ENCODE data around the gene CSNK2A3. TPM values are rescaled to one million over a fixed set of nuclear protein-coding genes. Genes with fewer than 3 reads are reported as not detected.

CSNK2A3 gene
- total and polyA plus RNA-seq, 10 of the 15 experiments (the other 5 are each of a cell fraction or from before 2014, with no cell fraction given) = 0.68 to 6.2 (median 1.4) TPM

DNA sequence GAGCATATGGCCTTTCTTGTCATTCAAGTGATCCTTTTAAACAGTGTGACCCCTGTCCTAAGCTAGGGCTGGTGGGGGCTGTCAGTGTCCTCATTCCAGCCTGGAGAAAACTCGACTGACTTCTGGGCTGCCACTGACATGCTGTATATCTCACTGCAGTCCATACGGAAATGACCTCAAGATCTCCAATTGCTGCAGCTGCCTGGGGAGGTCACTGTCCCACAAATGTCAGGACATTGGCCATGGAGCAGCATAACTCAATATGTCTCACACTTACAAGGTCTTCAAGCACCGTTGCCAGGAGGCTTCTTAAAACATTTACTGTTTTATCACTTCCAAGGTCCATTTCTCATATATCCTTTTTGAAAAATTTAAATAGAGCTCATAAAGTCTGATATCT lies 27.8 kb upstream of the CSNK2A3 start:
- ChIA-PET CTCF (no interaction called here), SMC1A (ENCODE audit: uncharacterized antibody, unreplicated experiment) (no interaction called here), RAD21 (ENCODE audit: unreplicated experiment) (interaction anchor here (0.7 kb wide), 1 partner anchor 11 kb away, joined by 3 read pairs; no protein-coding TSS in a partner anchor), POLR2A (no interaction called here)
- H4K20me1 ChIP-seq (ENCODE audit: control insufficient read depth, insufficient read depth) = no peaks in the 10 kb centered on the region
- FAIRE-seq (no peak), DNase-seq (ENCODE audit: low read depth, low spot score) (no peak), ATAC-seq (no peak)
- intact Hi-C loops (cut with micrococcal nuclease; ENCODE audit: unreplicated experiment) = no loop called here
- no peak overlapping the region for H3K27ac ChIP-seq (ENCODE audit: control insufficient read depth, insufficient read depth)
- H3K4me1 ChIP-seq (ENCODE audit: control insufficient read depth, insufficient read depth, low read length) = no peaks in the 10 kb centered on the region
- no peaks in the 10 kb centered on the region for H3K79me2 ChIP-seq (ENCODE audit: control insufficient read depth, insufficient read depth, low read length)
- BruUV-seq (replicated peaks) = no TSS peak
- H3K9ac ChIP-seq (ENCODE audit: control insufficient read depth, insufficient read depth, low read length) = no peak overlapping the region
- TF ChIP-seq KLF5 (IDR thresholded peaks at IDR 0.05; ENCODE audit: partially characterized antibody) (no peak), ZZZ3 (IDR thresholded peaks at IDR 0.05; ENCODE audit: control insufficient read depth, insufficient read length, low read depth) (no peak), MTA3 (IDR thresholded peaks at IDR 0.05; ENCODE audit: borderline replicate concordance, low read length) (no peak), TCF3 (IDR thresholded peaks at IDR 0.05; ENCODE audit: borderline replicate concordance, insufficient read depth, low read depth, low read length) (no peak)
- no peak overlapping the region for H3K4me2 ChIP-seq (ENCODE audit: control insufficient read depth, insufficient read depth)
- H3K36me3 ChIP-seq (ENCODE audit: control insufficient read depth in 2 of 2, insufficient read depth in 2 of 2, low read length in 1 of 2) = peaks cover 2 to 3% of the 10 kb centered on the region in 2 experiments; a peak in 2 of 4 replicates
- H2AFZ ChIP-seq (ENCODE audit: control insufficient read depth, low read depth, low read length) = no peak overlapping the region
- no peak overlapping the region for H3K4me3 ChIP-seq
- WGBS (ENCODE audit: insufficient coverage, insufficient replicate concordance, low lambda C conversion rate, missing lambda C conversion rate) = 17% methylated on average over 3 of the region's 3 CpGs
- H3K9me3 ChIP-seq (replicated peaks; ENCODE audit: control insufficient read depth, insufficient read depth, low read length) = no peaks in the 10 kb centered on the region
- in situ Hi-C loops (cut with MboI) = no loop called here
- no peaks in the 10 kb centered on the region for H3K27me3 ChIP-seq (replicated peaks in 1 of 2; ENCODE audit: control insufficient read depth in 2 of 2, insufficient read depth in 2 of 2, low read length in 1 of 2)

DNA sequence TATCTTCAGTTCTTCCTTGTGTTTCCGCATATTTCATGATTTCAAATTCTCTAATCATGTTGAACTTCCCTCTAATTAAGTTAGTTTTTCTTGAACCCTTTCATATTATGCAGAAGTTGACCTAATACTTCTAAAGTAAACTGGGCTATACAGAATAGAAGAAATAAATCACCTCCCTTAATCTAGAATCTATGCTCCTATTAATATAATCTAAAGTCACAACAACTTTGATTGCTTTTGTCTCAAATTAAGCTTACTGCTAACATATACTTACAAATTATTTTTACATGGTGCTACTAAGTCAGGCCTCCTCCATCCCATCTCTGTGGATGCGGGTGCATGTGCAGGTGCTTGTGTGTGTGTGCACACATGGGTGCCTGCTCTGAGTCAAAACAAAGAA lies 27.3 kb upstream of the CSNK2A3 start:
- Histone ChIP-seq H3K27ac (ENCODE audit: control insufficient read depth, insufficient read depth) (no peak overlapping the region), H2AFZ (ENCODE audit: control insufficient read depth, low read depth, low read length) (no peak overlapping the region), H3K36me3 (ENCODE audit: control insufficient read depth in 2 of 2, insufficient read depth in 2 of 2, low read length in 1 of 2) (peaks cover 2 to 3% of the 10 kb centered on the region in 2 experiments; a peak in 2 of 4 replicates), H3K4me2 (ENCODE audit: control insufficient read depth, insufficient read depth) (no peak overlapping the region), H4K20me1 (ENCODE audit: control insufficient read depth, insufficient read depth) (no peaks in the 10 kb centered on the region), H3K79me2 (ENCODE audit: control insufficient read depth, insufficient read depth, low read length) (no peaks in the 10 kb centered on the region), H3K4me1 (ENCODE audit: control insufficient read depth, insufficient read depth, low read length) (no peaks in the 10 kb centered on the region), H3K27me3 (replicated peaks in 1 of 2; ENCODE audit: control insufficient read depth in 2 of 2, insufficient read depth in 2 of 2, low read length in 1 of 2) (no peaks in the 10 kb centered on the region), H3K9me3 (replicated peaks; ENCODE audit: control insufficient read depth, insufficient read depth, low read length) (no peaks in the 10 kb centered on the region), H3K4me3 (no peak overlapping the region), H3K9ac (ENCODE audit: control insufficient read depth, insufficient read depth, low read length) (no peak overlapping the region)
- ATAC-seq (no peak), DNase-seq (ENCODE audit: low read depth, low spot score) (no peak), FAIRE-seq (no peak)
- ChIA-PET CTCF (no interaction called here), RAD21 (ENCODE audit: unreplicated experiment) (no interaction called here), SMC1A (ENCODE audit: uncharacterized antibody, unreplicated experiment) (no interaction called here), POLR2A (no interaction called here)
- intact Hi-C loops (cut with micrococcal nuclease; ENCODE audit: unreplicated experiment) (no loop called here), in situ Hi-C loops (cut with MboI) (no loop called here)
- BruUV-seq (replicated peaks) = no TSS peak
- 80% methylated on average over 2 of the region's 2 CpGs for WGBS (ENCODE audit: insufficient coverage, insufficient replicate concordance, low lambda C conversion rate, missing lambda C conversion rate)
- TF ChIP-seq EZH2 (IDR thresholded peaks at IDR 0.05; ENCODE audit: borderline replicate concordance, control insufficient read depth, low read depth, low read length) = no peak
- TF ChIP-seq NR2F1 (conservative IDR thresholded peaks at IDR 0.05) = no peak
- TF ChIP-seq TAF1 (IDR thresholded peaks at IDR 0.05; ENCODE audit: borderline replicate concordance, low read depth, low read length) = no peak
- TF ChIP-seq, protein P1, sequence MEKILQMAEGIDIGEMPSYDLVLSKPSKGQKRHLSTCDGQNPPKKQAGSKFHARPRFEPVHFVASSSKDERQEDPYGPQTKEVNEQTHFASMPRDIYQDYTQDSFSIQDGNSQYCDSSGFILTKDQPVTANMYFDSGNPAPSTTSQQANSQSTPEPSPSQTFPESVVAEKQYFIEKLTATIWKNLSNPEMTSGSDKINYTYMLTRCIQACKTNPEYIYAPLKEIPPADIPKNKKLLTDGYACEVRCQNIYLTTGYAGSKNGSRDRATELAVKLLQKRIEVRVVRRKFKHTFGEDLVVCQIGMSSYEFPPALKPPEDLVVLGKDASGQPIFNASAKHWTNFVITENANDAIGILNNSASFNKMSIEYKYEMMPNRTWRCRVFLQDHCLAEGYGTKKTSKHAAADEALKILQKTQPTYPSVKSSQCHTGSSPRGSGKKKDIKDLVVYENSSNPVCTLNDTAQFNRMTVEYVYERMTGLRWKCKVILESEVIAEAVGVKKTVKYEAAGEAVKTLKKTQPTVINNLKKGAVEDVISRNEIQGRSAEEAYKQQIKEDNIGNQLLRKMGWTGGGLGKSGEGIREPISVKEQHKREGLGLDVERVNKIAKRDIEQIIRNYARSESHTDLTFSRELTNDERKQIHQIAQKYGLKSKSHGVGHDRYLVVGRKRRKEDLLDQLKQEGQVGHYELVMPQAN (conservative IDR thresholded peaks at IDR 0.05) = no peak
- no peak for TF ChIP-seq MEF2B (IDR thresholded peaks at IDR 0.05; ENCODE audit: partially characterized antibody, poor library complexity, severe bottlenecking)
- no peak for TF ChIP-seq NR2C2 (IDR thresholded peaks at IDR 0.05; ENCODE audit: borderline replicate concordance, control insufficient read depth, insufficient read length, low read depth)
- TF ChIP-seq, protein P2, sequence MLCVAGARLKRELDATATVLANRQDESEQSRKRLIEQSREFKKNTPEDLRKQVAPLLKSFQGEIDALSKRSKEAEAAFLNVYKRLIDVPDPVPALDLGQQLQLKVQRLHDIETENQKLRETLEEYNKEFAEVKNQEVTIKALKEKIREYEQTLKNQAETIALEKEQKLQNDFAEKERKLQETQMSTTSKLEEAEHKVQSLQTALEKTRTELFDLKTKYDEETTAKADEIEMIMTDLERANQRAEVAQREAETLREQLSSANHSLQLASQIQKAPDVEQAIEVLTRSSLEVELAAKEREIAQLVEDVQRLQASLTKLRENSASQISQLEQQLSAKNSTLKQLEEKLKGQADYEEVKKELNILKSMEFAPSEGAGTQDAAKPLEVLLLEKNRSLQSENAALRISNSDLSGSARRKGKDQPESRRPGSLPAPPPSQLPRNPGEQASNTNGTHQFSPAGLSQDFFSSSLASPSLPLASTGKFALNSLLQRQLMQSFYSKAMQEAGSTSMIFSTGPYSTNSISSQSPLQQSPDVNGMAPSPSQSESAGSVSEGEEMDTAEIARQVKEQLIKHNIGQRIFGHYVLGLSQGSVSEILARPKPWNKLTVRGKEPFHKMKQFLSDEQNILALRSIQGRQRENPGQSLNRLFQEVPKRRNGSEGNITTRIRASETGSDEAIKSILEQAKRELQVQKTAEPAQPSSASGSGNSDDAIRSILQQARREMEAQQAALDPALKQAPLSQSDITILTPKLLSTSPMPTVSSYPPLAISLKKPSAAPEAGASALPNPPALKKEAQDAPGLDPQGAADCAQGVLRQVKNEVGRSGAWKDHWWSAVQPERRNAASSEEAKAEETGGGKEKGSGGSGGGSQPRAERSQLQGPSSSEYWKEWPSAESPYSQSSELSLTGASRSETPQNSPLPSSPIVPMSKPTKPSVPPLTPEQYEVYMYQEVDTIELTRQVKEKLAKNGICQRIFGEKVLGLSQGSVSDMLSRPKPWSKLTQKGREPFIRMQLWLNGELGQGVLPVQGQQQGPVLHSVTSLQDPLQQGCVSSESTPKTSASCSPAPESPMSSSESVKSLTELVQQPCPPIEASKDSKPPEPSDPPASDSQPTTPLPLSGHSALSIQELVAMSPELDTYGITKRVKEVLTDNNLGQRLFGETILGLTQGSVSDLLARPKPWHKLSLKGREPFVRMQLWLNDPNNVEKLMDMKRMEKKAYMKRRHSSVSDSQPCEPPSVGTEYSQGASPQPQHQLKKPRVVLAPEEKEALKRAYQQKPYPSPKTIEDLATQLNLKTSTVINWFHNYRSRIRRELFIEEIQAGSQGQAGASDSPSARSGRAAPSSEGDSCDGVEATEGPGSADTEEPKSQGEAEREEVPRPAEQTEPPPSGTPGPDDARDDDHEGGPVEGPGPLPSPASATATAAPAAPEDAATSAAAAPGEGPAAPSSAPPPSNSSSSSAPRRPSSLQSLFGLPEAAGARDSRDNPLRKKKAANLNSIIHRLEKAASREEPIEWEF (IDR thresholded peaks at IDR 0.05; ENCODE audit: insufficient replicate concordance, low read depth, low read length) = no peak

All from GM12878 (cell line).